ENCODE data around the gene SCN9A. TPM values are rescaled to one million over a fixed set of nuclear protein-coding genes. Genes with fewer than 3 reads are reported as not detected.

SCN9A gene
- total and polyA plus RNA-seq, 10 of the 15 experiments (the other 5 are each of a cell fraction or from before 2014, with no cell fraction given): 0.04 to 0.08 (median 0.08) TPM; not detected in 7

- no peaks in the 10 kb centered on the region for H3K79me2 ChIP-seq (ENCODE audit: control insufficient read depth, insufficient read depth, low read length)
- H3K4me2 ChIP-seq (ENCODE audit: control insufficient read depth, insufficient read depth): no peak overlapping the region
- H2AFZ ChIP-seq (ENCODE audit: control insufficient read depth, low read depth, low read length): no peak overlapping the region
- H3K36me3 ChIP-seq (ENCODE audit: control insufficient read depth in 2 of 2, insufficient read depth in 2 of 2, low read length in 1 of 2): no peaks in the 10 kb centered on the region
- H3K4me1 ChIP-seq (ENCODE audit: control insufficient read depth, insufficient read depth, low read length): no peaks in the 10 kb centered on the region
- no peak overlapping the region for H3K27ac ChIP-seq (ENCODE audit: control insufficient read depth, insufficient read depth)
- no peaks in the 10 kb centered on the region for H3K9me3 ChIP-seq (replicated peaks; ENCODE audit: control insufficient read depth, insufficient read depth, low read length)
- no peaks in the 10 kb centered on the region for H3K27me3 ChIP-seq (replicated peaks in 1 of 2; ENCODE audit: control insufficient read depth in 2 of 2, insufficient read depth in 2 of 2, low read length in 1 of 2)
- H3K4me3 ChIP-seq: no peak overlapping the region
- SMC1A ChIA-PET (ENCODE audit: uncharacterized antibody, unreplicated experiment): no interaction called here
- peak; percentile 60; the same call in 2 of the 3 replicates for ATAC-seq
- H3K9ac ChIP-seq (ENCODE audit: control insufficient read depth, insufficient read depth, low read length): no peak overlapping the region
- FAIRE-seq: no peak
- DNase-seq (ENCODE audit: low read depth, low spot score): no peak
- CTCF ChIA-PET: interaction anchor here (0.6 kb wide), 1 partner anchor 909 kb away, joined by 3 read pairs; no protein-coding TSS in a partner anchor
- BruUV-seq (replicated peaks): no TSS peak
- TF ChIP-seq CTCF (IDR thresholded peaks at IDR 0.05 in 2 of 3, conservative IDR thresholded peaks at IDR 0.05 in 1 of 3; ENCODE audit: control insufficient read depth in 2 of 3, extremely low read depth in 1 of 3, insufficient read depth in 1 of 3, low read depth in 3 of 3, low read length in 3 of 3) (peak in 1 of 3 experiments; percentile 25; a peak in 1 of 6 replicates), RAD21 (IDR thresholded peaks at IDR 0.05; ENCODE audit: insufficient read depth, low read depth, low read length) (0 out of 2 replicates have a peak, but pooled peaks have one; percentile 16), PBX3 (IDR thresholded peaks at IDR 0.05; ENCODE audit: insufficient replicate concordance, low read depth, low read length) (no peak), SUPT20H (IDR thresholded peaks at IDR 0.05; ENCODE audit: borderline replicate concordance, control insufficient read depth, low read depth, low read length) (no peak), KLF5 (IDR thresholded peaks at IDR 0.05; ENCODE audit: partially characterized antibody) (no peak), DPF2 (IDR thresholded peaks at IDR 0.05) (no peak)
- in situ Hi-C loops (cut with MboI) (no loop called here), intact Hi-C loops (cut with micrococcal nuclease; ENCODE audit: unreplicated experiment) (no loop called here)
- POLR2A ChIA-PET: interaction anchor here (0.6 kb wide), 2 partner anchors 27 to 1090 kb away, joined by 5 read pairs; no protein-coding TSS in a partner anchor
- H4K20me1 ChIP-seq (ENCODE audit: control insufficient read depth, insufficient read depth): no peaks in the 10 kb centered on the region
- RAD21 ChIA-PET (ENCODE audit: unreplicated experiment): interaction anchor here (0.6 to 1.1 kb wide), 4 partner anchors 14 to 310 kb away, joined by 3 to 5 read pairs (median 3); no protein-coding TSS in a partner anchor
- 52% methylated on average over 2 of the region's 2 CpGs for WGBS (ENCODE audit: insufficient coverage, insufficient replicate concordance, low lambda C conversion rate, missing lambda C conversion rate)
Observed at GRCh38 chr2:166417669-166418068, 41.9 kb upstream of the SCN9A start.

Data from GM12878 (cell line).